ENCODE measurements around the gene SPNS2.

DNA sequence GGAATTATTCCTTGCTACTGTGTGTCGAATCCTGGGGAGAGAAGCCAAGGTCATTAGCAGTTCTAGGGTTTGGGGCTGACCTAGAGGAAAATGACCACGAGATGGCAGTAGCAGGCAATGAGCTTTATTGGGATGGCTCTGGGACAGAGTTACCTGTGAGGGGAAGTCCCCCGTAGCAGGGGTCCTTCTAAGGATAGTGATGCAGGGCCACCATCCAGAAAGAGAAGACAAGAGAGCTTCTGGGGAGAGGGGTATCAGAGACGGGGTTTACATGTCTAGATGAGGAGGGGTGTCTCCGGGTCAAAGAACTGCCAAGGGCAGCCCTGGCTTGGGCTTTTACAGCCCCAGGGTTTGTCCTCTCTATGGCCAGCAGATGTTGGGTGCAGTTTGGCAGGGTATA, 68.1 kb downstream of the SPNS2 start:
- TF ChIP-seq, protein P1, sequence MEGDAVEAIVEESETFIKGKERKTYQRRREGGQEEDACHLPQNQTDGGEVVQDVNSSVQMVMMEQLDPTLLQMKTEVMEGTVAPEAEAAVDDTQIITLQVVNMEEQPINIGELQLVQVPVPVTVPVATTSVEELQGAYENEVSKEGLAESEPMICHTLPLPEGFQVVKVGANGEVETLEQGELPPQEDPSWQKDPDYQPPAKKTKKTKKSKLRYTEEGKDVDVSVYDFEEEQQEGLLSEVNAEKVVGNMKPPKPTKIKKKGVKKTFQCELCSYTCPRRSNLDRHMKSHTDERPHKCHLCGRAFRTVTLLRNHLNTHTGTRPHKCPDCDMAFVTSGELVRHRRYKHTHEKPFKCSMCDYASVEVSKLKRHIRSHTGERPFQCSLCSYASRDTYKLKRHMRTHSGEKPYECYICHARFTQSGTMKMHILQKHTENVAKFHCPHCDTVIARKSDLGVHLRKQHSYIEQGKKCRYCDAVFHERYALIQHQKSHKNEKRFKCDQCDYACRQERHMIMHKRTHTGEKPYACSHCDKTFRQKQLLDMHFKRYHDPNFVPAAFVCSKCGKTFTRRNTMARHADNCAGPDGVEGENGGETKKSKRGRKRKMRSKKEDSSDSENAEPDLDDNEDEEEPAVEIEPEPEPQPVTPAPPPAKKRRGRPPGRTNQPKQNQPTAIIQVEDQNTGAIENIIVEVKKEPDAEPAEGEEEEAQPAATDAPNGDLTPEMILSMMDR (IDR thresholded peaks at IDR 0.05; ENCODE audit: low read depth, low read length, missing input control): peak; percentile 78
- no peak for TF ChIP-seq JUND (IDR thresholded peaks at IDR 0.05)
- no peak for TF ChIP-seq EGR1 (IDR thresholded peaks at IDR 0.05; ENCODE audit: low read depth in 2 of 2)

All from liver (tissue), 3 donors.